SU-DHL-6 (cell line): ENCODE results near the gene SOX5.

Source experiments
- H2AFZ ChIP-seq: fragments of 200-600 bp; sonication (generic); 2 replicates; pipeline ENCODE4 v1.6.1; 2014; ENCODE audit warnings: low read depth, mild to moderate bottlenecking, moderate library complexity, mixed read lengths, antibody characterized with exemption, low read length; ENCODE audit not compliant: severe bottlenecking
- H3F3A ChIP-seq: fragments of 200-600 bp; shearing (Covaris generic); 2 replicates; pipeline ENCODE4 v1.6.0; 2016; ENCODE audit warnings: antibody characterized with exemption, mild to moderate bottlenecking; ENCODE audit not compliant: insufficient read depth
- H3K27ac ChIP-seq: fragments of 200-600 bp; sonication (generic); 2 replicates; pipeline ENCODE4 v1.5.1; 2016; ENCODE audit warnings: low read depth, mild to moderate bottlenecking, low read length, moderate library complexity, mixed read lengths
- H3K27me3 ChIP-seq: fragments of 200-600 bp; sonication (generic), shearing (Covaris generic); 2 replicates; pipeline ENCODE4 v1.6.0; 2014; ENCODE audit warnings: mild to moderate bottlenecking, low read length
- H3K36me3 ChIP-seq: fragments of 200-600 bp; sonication (generic); 2 replicates; pipeline ENCODE4 v1.6.1; 2014; ENCODE audit warnings: mild to moderate bottlenecking, low read length, mixed read lengths
- H3K4me2 ChIP-seq: fragments of 300-600, 200-600 bp; shearing (Covaris generic), sonication (generic); 2 replicates; pipeline ENCODE4 v1.6.0; 2014; ENCODE audit warnings: low read length, low read depth, mild to moderate bottlenecking; ENCODE audit not compliant: poor library complexity, severe bottlenecking
- H3K4me3 ChIP-seq: fragments of 200-600 bp; sonication (generic); 2 replicates; pipeline ENCODE4 v1.5.1; 2014; ENCODE audit warnings: antibody characterized with exemption, low read length, mild to moderate bottlenecking, mixed read lengths; ENCODE audit not compliant: insufficient read depth, poor library complexity, severe bottlenecking
- H3K79me2 ChIP-seq: fragments of 200-600 bp; sonication (generic); 2 replicates; pipeline ENCODE4 v1.6.1; 2014; ENCODE audit warnings: mild to moderate bottlenecking, low read length, moderate library complexity; ENCODE audit not compliant: insufficient read depth
- H3K9ac ChIP-seq: fragments of 200-600 bp; sonication (generic); 2 replicates; pipeline ENCODE4 v1.7.0; 2014; ENCODE audit warnings: mild to moderate bottlenecking, low read length
- H3K9me2 ChIP-seq: fragments of 200-600 bp; sonication (generic); replicated peaks from 2 replicates; pipeline ENCODE4 v1.6.1; 2014; ENCODE audit warnings: low read length; ENCODE audit not compliant: insufficient read depth
- H3K9me3 ChIP-seq: fragments of 200-600 bp; sonication (generic); 2 replicates; pipeline ENCODE4 v1.6.1; 2014; ENCODE audit warnings: low read length, mixed read lengths; ENCODE audit not compliant: insufficient read depth
- H4K20me1 ChIP-seq: fragments of 200-600 bp; sonication (generic); 2 replicates; pipeline ENCODE4 v1.6.1; 2014; ENCODE audit warnings: low read depth, mild to moderate bottlenecking, antibody characterized with exemption, low read length, moderate library complexity, mixed read lengths
- CTCF ChIP-seq: fragments of 200-600 bp; sonication (generic); IDR thresholded peaks from one replicate; pipeline ENCODE4 v1.5.1; 2017; ENCODE audit warnings: antibody characterized with exemption, mild to moderate bottlenecking, low read length, moderate library complexity; ENCODE audit not compliant: insufficient read depth, poor library complexity, severe bottlenecking
- EZH2phosphoT487 ChIP-seq: fragments of 200-600 bp; sonication (generic), shearing (Covaris generic); conservative IDR thresholded peaks from 2 replicates; pipeline ENCODE4 v1.6.1; 2018; ENCODE audit warnings: mild to moderate bottlenecking, antibody characterized with exemption, low read length, moderate library complexity, mixed read lengths

Gene SOX5

GRCh38 chr12:23655112-23655511 is 294.4 kb downstream of the SOX5 start:
- H3K4me2 ChIP-seq: no peak overlapping the region
- H2AFZ ChIP-seq: no peak overlapping the region
- H3K27ac ChIP-seq: no peak overlapping the region

GRCh38 chr12:23648546-23648945 is 300.9 kb downstream of the SOX5 start:
- Histone ChIP-seq H3K9ac (no peak overlapping the region), H3F3A (no peaks in the 10 kb centered on the region), H3K27me3 (no peaks in the 10 kb centered on the region), H3K9me3 (no peaks in the 10 kb centered on the region), H3K27ac (no peak overlapping the region), H3K79me2 (no peaks in the 10 kb centered on the region), H4K20me1 (no peaks in the 10 kb centered on the region), H3K9me2 (no peaks in the 10 kb centered on the region), H3K4me2 (no peak overlapping the region), H2AFZ (no peak overlapping the region), H3K36me3 (no peaks in the 10 kb centered on the region), H3K4me3 (no peak overlapping the region)
- TF ChIP-seq EZH2phosphoT487: no peak
- no peak for TF ChIP-seq CTCF

More at GRCh38 chr12:23655112-23655511, 294.4 kb downstream of the SOX5 start:
- Histone ChIP-seq H3K9me3 (no peaks in the 10 kb centered on the region), H3K36me3 (no peaks in the 10 kb centered on the region), H3K4me3 (no peak overlapping the region), H3K9me2 (no peaks in the 10 kb centered on the region), H3K27me3 (no peaks in the 10 kb centered on the region), H3K9ac (no peak overlapping the region), H3F3A (no peaks in the 10 kb centered on the region), H3K79me2 (no peaks in the 10 kb centered on the region), H4K20me1 (no peaks in the 10 kb centered on the region)
- TF ChIP-seq CTCF (no peak), EZH2phosphoT487 (no peak)

- Histone ChIP-seq H3K4me2 (no peak overlapping the region), H3K27ac (no peak overlapping the region), H3K9me2 (no peaks in the 10 kb centered on the region), H3K36me3 (no peaks in the 10 kb centered on the region; the same call in 1 of the 2 replicates), H3K4me3 (no peak overlapping the region), H3K27me3 (no peaks in the 10 kb centered on the region), H3K9me3 (no peaks in the 10 kb centered on the region), H4K20me1 (no peaks in the 10 kb centered on the region), H3F3A (no peaks in the 10 kb centered on the region), H3K79me2 (no peaks in the 10 kb centered on the region), H3K9ac (no peak overlapping the region), H2AFZ (no peak overlapping the region)
- TF ChIP-seq CTCF (no peak), EZH2phosphoT487 (no peak)
Observed at GRCh38 chr12:23640754-23641153, 308.7 kb downstream of the SOX5 start.

- no peaks in the 10 kb centered on the region for H3F3A ChIP-seq
- H3K9ac ChIP-seq: no peak overlapping the region
- H3K4me2 ChIP-seq: no peak overlapping the region
- no peaks in the 10 kb centered on the region for H3K9me2 ChIP-seq
- no peaks in the 10 kb centered on the region for H4K20me1 ChIP-seq
- H3K79me2 ChIP-seq: no peaks in the 10 kb centered on the region
- no peak for TF ChIP-seq CTCF
- no peak for TF ChIP-seq EZH2phosphoT487
- H3K36me3 ChIP-seq: no peaks in the 10 kb centered on the region; the same call in 1 of the 2 replicates
- no peak overlapping the region for H3K27ac ChIP-seq
- H3K27me3 ChIP-seq: no peaks in the 10 kb centered on the region
- H3K4me3 ChIP-seq: no peak overlapping the region
- H2AFZ ChIP-seq: no peak overlapping the region
- H3K9me3 ChIP-seq: no peaks in the 10 kb centered on the region
Observed at GRCh38 chr12:23634344-23634743, 315.1 kb downstream of the SOX5 start.
